IPS DF 6.9 (cell line): Measurements from ENCODE around the gene MTF1.

Source experiments
- DNase-seq: peaks from one replicate; pipeline ENCODE4 v3.0.0-alpha.2; 2013; ENCODE audit warnings: low read depth, low spot score
- H3K27ac ChIP-seq: one replicate; pipeline ENCODE4 v1.5.1; 2013; ENCODE audit warnings: low read length, control low read depth
- H3K27me3 ChIP-seq: 2 replicates; pipeline ENCODE4 v1.6.1; 2013; ENCODE audit warnings: mild to moderate bottlenecking, low read length; ENCODE audit not compliant: control insufficient read depth, insufficient read depth
- H3K36me3 ChIP-seq: 2 replicates; pipeline ENCODE4 v1.6.1; 2013; ENCODE audit warnings: low read length; ENCODE audit not compliant: control insufficient read depth, insufficient read depth
- H3K4me1 ChIP-seq: 2 replicates; pipeline ENCODE4 v1.6.1; 2013; ENCODE audit warnings: low read length; ENCODE audit not compliant: control insufficient read depth, insufficient read depth
- H3K4me3 ChIP-seq: 2 replicates; pipeline ENCODE4 v1.5.1; 2013; ENCODE audit warnings: mild to moderate bottlenecking, low read length
- H3K9me3 ChIP-seq: 2 replicates; pipeline ENCODE4 v1.6.1; 2013; ENCODE audit warnings: low read length, inconsistent platforms; ENCODE audit not compliant: control insufficient read depth, insufficient read depth
- WGBS: extraction: QIAGEN DNeasy Blood & Tissue Kit; methylation state at CpG from one replicate; pipeline ENCODE4 v1.1.7; 2013; ENCODE audit warnings: mixed read lengths, missing lambda C conversion rate; ENCODE audit not compliant: insufficient read length, insufficient coverage; 5-methylcytosine and 5-hydroxymethylcytosine counted together

Gene MTF1

GRCh38 chr1:37868466-37868865 is 9.1 kb upstream of the MTF1 start:
- no peaks in the 10 kb centered on the region for H3K4me1 ChIP-seq
- no peak overlapping the region for H3K27ac ChIP-seq
- no peak overlapping the region for H3K4me3 ChIP-seq
- H3K9me3 ChIP-seq: no peaks in the 10 kb centered on the region
- peaks cover 2% of the 10 kb centered on the region; the same call in 1 of the 2 replicates for H3K36me3 ChIP-seq
- no peak for DNase-seq
- H3K27me3 ChIP-seq: no peaks in the 10 kb centered on the region
- WGBS: no CpG with 5 or more reads among the region's 2 CpGs

GRCh38 chr1:37867784-37868183 is 8.4 kb upstream of the MTF1 start:
- Histone ChIP-seq H3K4me3 (no peak overlapping the region), H3K36me3 (peaks cover 2% of the 10 kb centered on the region; the same call in 1 of the 2 replicates), H3K27me3 (no peaks in the 10 kb centered on the region), H3K9me3 (no peaks in the 10 kb centered on the region), H3K27ac (no peak overlapping the region), H3K4me1 (no peaks in the 10 kb centered on the region)
- DNase-seq: no peak
- no CpG with 5 or more reads among the region's 6 CpGs for WGBS

GRCh38 chr1:37866491-37866890 is 7.1 kb upstream of the MTF1 start:
- Histone ChIP-seq H3K36me3 (no peaks in the 10 kb centered on the region), H3K4me3 (no peak overlapping the region), H3K27me3 (no peaks in the 10 kb centered on the region), H3K4me1 (no peaks in the 10 kb centered on the region), H3K9me3 (no peaks in the 10 kb centered on the region), H3K27ac (no peak overlapping the region)
- no peak for DNase-seq
- WGBS: no CpG with 5 or more reads among the region's 1 CpG

GRCh38 chr1:37865348-37866120 is 6.1 kb upstream of the MTF1 start:
- whole genome bisulfite sequencing: no CpG with 5 or more reads among the region's 6 CpGs
- DNase-seq: no peak
- Histone ChIP-seq H3K36me3 (no peaks in the 10 kb centered on the region), H3K4me3 (no peak overlapping the region), H3K9me3 (no peaks in the 10 kb centered on the region), H3K27ac (no peak overlapping the region), H3K4me1 (no peaks in the 10 kb centered on the region), H3K27me3 (no peaks in the 10 kb centered on the region)

GRCh38 chr1:37862330-37862729 is 2.9 kb upstream of the MTF1 start:
- no peak for DNase-seq
- Histone ChIP-seq H3K4me3 (no peak overlapping the region), H3K36me3 (peaks cover 2% of the 10 kb centered on the region; the same call in 1 of the 2 replicates), H3K27ac (no peak overlapping the region), H3K9me3 (no peaks in the 10 kb centered on the region), H3K4me1 (peaks cover 2% of the 10 kb centered on the region; the same call in 1 of the 2 replicates), H3K27me3 (no peaks in the 10 kb centered on the region)
- WGBS: no CpG with 5 or more reads among the region's 3 CpGs

- Histone ChIP-seq H3K27me3 (no peaks in the 10 kb centered on the region), H3K4me3 (no peak overlapping the region), H3K27ac (no peak overlapping the region), H3K9me3 (no peaks in the 10 kb centered on the region), H3K4me1 (peaks cover 2% of the 10 kb centered on the region; the same call in 1 of the 2 replicates), H3K36me3 (peaks cover 6% of the 10 kb centered on the region; the same call in 1 of the 2 replicates)
- WGBS: no CpG with 5 or more reads among the region's 4 CpGs
- no peak for DNase-seq
Observed at GRCh38 chr1:37861151-37861550, 1.8 kb upstream of the MTF1 start.

GRCh38 chr1:37860346-37860666 is 914 bp upstream of the MTF1 start:
- WGBS: no CpG with 5 or more reads among the region's 5 CpGs
- Histone ChIP-seq H3K36me3 (peaks cover 6% of the 10 kb centered on the region; the same call in 1 of the 2 replicates), H3K27ac (no peak overlapping the region), H3K27me3 (no peaks in the 10 kb centered on the region), H3K4me3 (peak overlapping the region; percentile 93; the same call in 1 of the 2 replicates), H3K9me3 (no peaks in the 10 kb centered on the region), H3K4me1 (peaks cover 2% of the 10 kb centered on the region; the same call in 1 of the 2 replicates)
- DNase-seq: no peak

- no peaks in the 10 kb centered on the region for H3K27me3 ChIP-seq
- H3K4me3 ChIP-seq: peak overlapping the region; percentile 93; the same call in 1 of the 2 replicates
- H3K27ac ChIP-seq: no peak overlapping the region
- no peaks in the 10 kb centered on the region for H3K9me3 ChIP-seq
- no CpG with 5 or more reads among the region's 21 CpGs for WGBS
- no peak for DNase-seq
- H3K36me3 ChIP-seq: peaks cover 6% of the 10 kb centered on the region; the same call in 1 of the 2 replicates
- peaks cover 2% of the 10 kb centered on the region; the same call in 1 of the 2 replicates for H3K4me1 ChIP-seq
Observed at GRCh38 chr1:37858931-37859506, 373 bp downstream of the MTF1 start.

- H3K27ac ChIP-seq: no peak overlapping the region
- no peak overlapping the region for H3K4me3 ChIP-seq
- peaks cover 6% of the 10 kb centered on the region; the same call in 1 of the 2 replicates for H3K36me3 ChIP-seq
- DNase-seq: no peak
- no peaks in the 10 kb centered on the region for H3K9me3 ChIP-seq
- WGBS: no CpG with 5 or more reads among the region's 6 CpGs
- H3K4me1 ChIP-seq: no peaks in the 10 kb centered on the region
- H3K27me3 ChIP-seq: no peaks in the 10 kb centered on the region
Observed at GRCh38 chr1:37854406-37854805, 5.0 kb downstream of the MTF1 start.

- no peak overlapping the region for H3K4me3 ChIP-seq
- no peaks in the 10 kb centered on the region for H3K4me1 ChIP-seq
- H3K27ac ChIP-seq: no peak overlapping the region
- peaks cover 6% of the 10 kb centered on the region; the same call in 1 of the 2 replicates for H3K36me3 ChIP-seq
- H3K27me3 ChIP-seq: no peaks in the 10 kb centered on the region
- DNase-seq: no peak
- no peaks in the 10 kb centered on the region for H3K9me3 ChIP-seq
Observed at GRCh38 chr1:37853157-37853556, 6.2 kb downstream of the MTF1 start.
